Measurements from ENCODE around the gene LRRC8C.

LRRC8C gene

DNA sequence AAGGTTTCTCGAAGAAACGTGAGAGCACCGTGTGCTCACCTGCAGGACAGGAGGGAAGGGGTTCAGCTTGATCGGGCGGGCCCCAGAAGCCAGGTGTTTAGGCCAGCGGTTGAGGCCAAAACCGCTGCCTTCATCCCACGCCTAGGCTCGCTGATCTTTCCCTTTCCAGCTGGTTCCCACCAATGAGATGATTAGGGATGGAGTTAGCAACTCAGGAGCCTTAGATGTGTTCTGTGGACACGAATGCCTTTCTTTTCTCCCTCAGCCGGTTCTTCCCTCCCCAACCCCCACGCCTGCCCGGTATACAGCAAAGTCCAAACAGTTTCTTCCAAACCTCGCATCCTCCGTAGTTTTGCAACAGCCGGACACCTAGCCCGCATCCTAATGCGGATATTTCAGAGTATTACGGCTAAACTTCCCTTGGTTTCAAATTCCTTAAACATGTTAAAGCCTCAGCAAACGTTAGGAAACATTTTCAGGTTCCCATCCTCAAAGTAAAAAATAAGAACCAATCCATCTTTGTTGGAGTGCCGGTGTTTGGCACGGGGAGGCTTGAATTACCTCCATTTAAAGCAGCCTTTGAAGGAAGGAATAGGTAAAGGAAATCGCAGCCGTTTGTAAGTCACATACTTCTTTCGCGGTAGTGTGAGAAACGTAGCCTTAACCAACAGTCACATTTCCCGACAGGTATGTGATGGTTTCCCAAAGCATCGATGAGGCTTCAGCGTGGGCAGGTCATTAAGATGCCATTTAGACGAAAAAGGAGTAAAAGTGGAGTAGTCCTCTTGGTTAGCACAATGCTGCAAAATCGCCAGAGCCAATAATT lies 1.1 kb downstream of the LRRC8C start:
- no peak for DNase-seq (ENCODE audit: low read depth)

DNA sequence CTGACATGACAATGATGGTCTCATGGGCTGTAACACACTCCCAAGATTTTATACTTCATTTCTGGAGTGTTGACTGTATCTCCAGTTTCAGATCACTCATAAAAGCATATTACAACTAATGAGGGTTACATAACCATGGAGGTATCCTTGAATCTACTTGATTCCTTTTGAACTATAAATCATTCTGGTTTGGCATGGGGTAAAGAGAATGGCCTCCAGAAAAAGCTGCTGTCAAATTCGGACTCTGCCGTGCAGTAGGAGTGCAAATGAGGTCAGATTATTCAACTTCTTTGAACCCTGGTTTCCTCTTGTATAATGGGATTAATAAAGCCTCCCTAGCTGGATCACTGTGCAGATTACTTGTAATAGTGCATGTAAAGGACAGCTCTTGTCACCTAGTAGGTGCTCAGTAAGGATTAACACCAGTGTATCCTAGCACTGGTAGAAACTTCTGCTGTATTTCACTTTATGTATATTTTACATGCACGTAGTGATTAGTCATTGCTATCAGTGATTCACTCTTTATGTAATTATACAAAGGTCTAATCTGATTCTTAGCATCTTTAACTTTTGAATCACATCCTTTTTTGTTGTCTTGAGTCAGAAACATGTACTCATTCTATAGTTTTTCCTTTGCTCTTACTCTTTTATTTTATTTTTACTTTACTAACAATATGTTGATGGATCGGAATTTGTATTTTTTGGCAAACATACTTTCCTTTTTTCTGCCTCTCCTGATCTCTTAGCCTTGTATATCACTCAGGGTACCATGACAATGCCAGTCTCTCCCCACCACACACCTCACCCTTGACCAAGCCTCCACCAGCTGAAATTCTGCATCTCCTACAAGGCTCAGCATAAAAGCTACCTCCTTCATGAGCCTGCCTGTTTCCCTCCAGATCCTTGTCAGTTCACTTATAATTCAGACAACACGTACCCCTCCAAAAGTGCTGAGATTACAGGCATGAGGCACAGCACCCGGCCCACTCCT lies 3.2 kb downstream of the LRRC8C start:
- DNase-seq (ENCODE audit: low read depth) = no peak

- no peak for DNase-seq (ENCODE audit: low read depth)
Measured at GRCh38 chr1:89637496-89637895, 4.6 kb downstream of the LRRC8C start.

DNA sequence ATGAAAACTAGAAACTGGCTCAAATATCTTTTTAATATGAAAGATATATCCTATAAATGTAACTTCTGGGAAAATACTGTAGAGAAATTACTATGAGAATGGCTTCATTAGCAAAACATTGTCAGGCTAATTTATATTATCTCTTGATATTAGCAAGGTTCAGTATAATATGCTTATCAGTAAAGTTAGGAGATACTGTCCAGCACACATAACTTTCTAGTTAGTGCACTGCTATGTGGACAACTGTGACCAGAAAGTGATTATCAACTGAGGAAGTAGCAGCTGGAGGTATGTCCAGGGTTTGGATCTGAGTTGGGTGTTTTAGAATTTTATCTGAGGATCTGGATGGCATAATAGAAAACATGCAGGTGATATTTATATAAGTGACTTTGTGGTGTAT lies 7.5 kb downstream of the LRRC8C start:
- DNase-seq (ENCODE audit: low read depth) = no peak

DNA sequence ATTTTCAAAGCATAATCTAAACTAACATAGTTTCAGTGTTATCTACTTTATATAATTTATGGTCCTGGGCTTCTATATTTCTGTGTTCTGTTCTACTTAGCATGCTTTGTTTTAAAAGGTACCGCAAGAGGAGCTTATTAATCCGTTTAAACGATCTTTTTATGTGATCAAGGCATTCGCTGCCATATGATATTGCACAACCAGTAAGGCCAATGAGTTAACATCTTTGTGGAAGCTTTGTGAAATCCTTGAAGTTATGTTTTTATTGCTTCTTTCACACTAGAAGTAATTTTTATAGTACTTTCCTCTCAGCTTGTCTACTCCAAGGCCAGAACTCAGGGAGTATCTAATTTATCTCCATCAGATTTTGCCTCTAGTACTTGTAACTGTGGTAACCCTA lies 8.9 kb downstream of the LRRC8C start:
- DNase-seq (ENCODE audit: low read depth) = no peak

- no peak for DNase-seq (ENCODE audit: low read depth)
Measured at GRCh38 chr1:89643577-89643976, 10.7 kb downstream of the LRRC8C start.

DNA sequence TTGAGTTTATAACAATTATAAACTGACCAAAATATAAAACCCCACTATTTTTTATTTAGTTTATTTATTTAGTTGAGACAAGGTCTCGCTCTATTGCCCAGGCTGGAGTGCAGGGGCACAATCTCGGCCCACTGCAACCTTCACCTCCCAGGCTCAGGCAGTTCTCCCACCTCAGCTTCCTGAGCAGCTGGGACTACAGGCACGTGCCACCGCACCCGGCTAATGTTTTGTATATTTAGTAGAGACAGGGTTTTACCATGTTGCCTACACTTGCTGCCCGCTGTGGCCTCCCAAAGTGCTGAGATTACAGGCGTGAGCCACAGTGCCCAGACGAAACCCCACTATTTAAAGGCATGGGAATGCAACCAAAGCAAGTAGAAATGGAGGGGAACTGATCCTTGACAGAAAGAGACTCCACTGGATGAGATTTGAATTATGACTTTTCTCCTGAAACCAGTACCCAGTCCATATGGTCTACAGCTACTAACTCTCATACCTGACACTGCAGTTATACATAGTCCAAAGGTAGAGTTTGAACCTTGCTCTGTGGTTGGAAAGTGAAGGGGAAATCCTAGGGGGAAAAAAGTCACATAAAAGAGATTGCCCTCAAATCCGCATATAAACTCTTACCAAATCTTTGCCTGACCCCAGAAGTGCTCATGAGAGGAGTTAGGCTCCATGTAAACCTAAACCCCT lies 11.3 kb downstream of the LRRC8C start:
- no peak for DNase-seq (ENCODE audit: low read depth)

DNA sequence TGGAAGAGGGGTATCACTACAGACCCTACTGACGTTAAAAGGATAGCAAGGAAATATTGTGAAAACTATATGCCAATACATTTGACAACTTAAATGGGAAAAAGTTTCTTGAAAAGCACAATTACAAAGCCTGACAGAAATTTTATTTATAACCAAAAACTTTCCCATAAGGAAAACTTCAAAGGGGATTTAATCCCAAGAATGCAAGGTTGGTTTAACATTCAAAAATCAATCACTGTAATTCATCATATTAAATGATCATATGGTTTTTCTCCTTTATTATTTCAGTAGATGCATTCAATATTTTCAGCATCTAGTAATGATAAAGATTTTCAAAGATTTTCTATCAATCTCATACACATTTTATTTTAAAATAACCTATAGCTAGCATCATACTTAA lies 13.3 kb downstream of the LRRC8C start:
- no peak for DNase-seq (ENCODE audit: low read depth)

DNA sequence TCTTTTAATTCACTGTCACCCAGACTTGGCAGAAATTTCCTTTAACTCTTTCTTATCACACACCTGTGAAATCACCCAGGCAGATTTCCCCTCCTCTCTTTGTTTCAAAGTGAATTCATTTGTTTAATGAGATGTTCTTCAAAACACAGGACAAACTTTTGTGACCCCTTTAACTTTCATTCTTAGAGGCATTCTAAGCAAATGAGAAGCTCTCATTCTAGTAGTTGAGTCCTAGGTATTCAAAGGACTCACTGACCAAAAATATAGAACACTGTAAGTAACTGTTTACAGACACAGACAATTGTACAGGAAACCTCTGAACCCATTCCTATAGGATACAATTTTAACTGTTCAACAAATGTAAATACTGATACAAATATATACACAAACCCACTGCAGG lies 16.9 kb downstream of the LRRC8C start:
- DNase-seq (ENCODE audit: low read depth) = no peak

DNA sequence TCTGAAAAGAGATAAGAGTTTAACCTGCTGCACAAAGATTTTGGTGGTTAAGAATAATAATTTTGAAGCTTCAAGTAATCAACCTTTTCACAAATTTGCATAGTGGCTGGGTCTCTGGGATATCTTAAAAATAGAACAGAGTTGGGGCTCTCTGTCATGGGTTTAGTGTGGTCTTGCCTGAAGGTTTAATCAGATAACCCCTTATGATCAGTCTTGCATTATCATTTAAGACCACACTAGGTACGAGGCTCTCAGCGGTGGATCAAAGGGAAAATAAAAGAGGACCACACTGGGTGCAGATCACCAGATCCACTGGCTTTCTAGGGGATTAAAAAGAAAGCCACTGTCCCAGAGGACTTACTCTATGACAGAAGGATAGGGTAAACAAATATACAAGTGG lies 19.5 kb downstream of the LRRC8C start:
- DNase-seq (ENCODE audit: low read depth) = no peak

DNA sequence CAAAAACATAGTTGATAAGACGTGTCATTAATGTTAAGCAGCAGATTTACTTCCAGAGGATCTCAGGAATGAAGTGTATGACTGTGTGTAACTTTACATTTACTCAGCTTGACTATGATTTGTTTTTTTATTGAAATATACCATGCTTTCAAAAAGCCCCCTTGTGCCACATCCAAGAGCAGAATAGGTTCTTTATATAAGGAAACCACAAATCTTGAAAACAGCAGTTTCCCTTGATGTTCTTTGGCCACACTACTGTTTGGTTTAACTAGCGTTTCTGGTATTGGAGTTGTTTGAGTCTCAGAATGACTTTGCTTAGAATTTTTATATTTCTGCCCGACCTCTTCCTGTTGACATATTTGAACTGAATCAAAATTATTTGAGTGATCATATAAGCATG lies 25.0 kb downstream of the LRRC8C start:
- DNase-seq (ENCODE audit: low read depth) = no peak

DNA sequence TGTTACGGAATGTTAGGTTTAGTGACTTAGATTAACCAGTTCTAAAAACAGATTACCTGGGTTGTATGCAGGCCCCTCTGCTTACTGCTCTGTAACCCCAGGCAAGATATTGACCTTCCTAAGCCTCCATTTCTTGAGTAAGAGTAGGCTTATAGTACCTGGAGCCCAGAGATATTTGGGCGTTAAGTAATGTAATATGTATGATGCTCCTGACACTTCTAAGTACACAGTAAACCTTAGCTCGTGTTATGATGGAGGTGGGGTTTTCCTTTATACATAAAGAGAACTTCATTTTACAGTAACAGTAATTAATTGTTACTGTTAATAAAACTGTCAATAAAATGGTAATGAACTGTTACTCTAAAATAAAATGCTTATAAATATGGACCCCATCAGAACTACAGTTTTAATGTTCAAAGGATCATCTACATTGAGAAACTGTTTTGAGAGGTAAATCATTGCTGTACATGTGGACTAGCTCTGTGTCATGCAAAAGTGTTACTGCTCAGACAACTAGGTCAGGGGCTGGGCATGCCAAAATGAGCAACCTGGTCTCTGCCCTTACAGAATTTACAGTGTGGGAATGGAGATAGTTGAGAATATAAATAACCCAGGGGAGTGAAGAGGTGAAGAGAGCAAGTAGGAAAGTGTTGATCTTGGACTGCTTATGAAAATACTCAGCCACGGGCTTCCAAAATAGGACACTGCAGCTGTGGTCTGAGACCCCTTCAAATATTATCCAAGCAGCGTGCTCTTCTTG lies 26.6 kb downstream of the LRRC8C start:
- DNase-seq (ENCODE audit: low read depth) = no peak

GRCh38 chr1:89660224-89661061 lies 27.5 kb downstream of the LRRC8C start:
- DNase-seq (ENCODE audit: low read depth) = no peak

DNA sequence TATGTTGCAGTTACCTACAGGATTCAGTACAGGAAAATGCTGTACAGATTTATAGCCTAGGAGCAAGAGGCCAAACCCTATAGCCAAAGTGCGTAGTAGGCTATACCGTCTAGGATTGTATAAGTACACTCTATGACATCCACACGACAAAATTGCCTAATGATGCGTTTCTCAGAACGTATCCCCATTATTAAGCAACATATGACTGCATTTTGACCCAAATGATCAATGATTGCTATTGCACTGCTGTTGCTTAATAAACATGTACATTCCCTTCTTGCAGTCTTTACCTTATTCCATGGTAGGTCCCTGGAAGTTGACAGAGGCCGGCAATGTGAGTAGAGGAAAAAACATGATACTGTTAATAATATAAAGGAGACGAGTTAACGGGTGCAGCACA lies 33.0 kb downstream of the LRRC8C start:
- no peak for DNase-seq (ENCODE audit: low read depth)

DNA sequence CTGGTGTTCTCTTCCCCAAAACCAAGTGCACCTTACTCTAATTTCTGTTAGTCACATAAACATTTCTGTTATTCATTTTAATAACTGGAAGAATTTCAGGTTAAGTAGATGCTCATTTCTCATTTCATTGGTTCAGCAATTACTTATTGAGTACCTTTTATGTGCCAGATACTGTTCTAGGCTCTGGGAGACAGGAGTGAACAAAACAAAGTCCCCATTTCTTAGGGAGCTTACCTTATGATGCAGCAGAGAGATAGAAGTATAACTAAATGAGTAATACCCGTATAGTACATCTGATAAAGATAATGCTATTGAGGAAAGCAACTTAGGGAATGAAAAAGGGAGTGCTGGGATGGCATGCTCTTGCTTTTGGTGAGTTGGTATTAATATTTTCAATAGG lies 33.7 kb downstream of the LRRC8C start:
- DNase-seq (ENCODE audit: low read depth) = no peak

DNA sequence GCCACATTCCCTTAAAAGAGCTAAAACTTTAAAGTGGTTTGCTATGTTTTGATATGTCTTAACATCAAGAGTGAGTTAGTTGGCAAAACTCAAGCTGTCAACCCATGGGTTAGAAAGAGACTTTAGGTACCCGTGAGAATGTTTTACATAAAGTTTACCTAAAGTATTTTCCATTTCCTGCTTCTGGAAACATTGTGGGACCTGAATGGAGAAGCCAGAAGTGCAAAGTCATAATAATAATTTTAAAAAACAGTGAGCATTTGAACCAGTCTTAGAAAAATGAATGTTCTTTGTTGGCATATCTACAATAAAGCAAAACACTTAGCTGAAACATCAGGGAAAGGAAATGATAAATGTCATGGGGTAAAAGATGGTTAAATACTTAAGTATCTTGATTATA lies 34.8 kb downstream of the LRRC8C start:
- DNase-seq (ENCODE audit: low read depth) = no peak

DNA sequence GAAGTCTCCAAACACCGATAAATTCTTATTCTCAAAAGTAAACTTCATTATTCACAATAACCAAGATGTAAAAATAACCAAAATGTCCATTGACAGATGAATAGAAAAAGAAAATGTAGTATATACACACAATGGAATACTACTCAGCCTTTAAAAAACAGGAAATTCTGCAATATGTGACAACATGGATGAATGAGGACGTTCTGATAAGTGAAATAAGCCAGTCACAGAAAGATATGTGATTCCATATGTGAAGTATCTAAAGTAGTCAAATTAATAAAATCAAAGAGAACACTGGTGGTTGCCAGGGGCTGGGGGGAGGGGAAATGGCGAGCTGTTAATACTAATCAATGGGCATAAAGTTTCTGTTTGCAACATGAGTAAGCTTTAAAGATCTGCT lies 36.0 kb downstream of the LRRC8C start:
- no peak for DNase-seq (ENCODE audit: low read depth)

DNA sequence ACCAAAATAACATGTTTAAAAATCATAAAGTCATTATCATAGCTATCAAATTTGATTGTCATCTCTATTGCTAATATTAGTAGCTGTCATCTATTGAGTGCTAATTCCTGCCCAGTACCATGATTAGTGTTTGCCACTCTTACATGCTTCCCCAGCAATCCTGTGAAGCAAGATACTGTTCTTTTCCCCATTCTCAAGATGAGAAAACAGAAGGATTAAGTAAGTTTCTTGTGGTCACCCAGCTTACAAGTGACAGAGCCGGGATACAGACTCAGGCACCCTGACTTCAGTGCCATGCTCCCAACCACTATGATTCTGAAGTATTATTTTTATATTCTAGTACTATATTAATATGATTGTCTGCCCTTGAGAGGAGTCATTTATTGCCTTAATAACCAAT lies 36.5 kb downstream of the LRRC8C start:
- DNase-seq (ENCODE audit: low read depth) = no peak

DNA sequence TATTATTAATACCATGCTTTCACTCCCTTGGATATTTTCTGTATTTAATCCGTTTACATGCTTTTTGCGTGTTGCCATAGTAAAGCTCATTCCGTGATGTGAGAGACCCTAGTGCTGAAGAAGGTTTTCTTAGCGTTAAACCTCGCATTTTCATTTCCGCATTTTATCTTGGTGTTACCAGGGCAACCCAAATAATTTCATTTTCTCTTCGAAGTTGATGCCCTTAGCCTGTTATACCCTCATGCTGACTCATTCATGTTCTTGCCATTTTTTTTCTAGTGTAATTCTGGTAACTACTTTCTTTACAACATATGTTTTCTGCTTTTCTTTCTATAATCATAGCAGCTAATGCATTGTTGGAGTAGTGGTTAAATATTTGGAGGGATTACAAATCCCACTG lies 37.2 kb downstream of the LRRC8C start:
- no peak for DNase-seq (ENCODE audit: low read depth)

GRCh38 chr1:89670711-89671110 lies 37.8 kb downstream of the LRRC8C start:
- no peak for DNase-seq (ENCODE audit: low read depth)
